Measurements from ENCODE around the gene CLC.

The CLC gene

DNA sequence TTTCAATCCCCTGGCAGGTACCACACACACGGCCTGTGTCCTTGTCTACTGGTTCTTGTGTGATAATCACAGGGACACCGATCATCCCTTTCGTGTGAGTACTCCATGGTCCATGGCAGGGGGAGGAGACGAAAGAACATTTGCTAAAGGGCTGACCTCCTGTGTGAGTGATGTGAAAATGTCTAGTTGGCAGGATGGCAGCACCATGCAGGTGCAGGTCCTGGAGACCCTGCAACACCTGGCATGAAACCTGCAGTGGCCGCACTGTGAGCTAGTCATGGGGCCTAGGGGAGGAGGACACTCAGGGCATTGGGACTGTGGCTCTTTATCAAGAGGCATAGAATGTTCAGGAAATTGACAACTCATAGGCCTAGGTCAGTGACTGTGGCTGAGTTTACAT lies 56.4 kb downstream of the CLC start:
- in situ Hi-C loops (cut with MboI; ENCODE audit: low sequenced_read_pairs): no loop called here
